ENCODE results near the gene PLXND1.

The PLXND1 gene

GRCh38 chr3:129585949-129586657 lies 20.4 kb downstream of the PLXND1 start:
- no peak for DNase-seq (ENCODE audit: low read depth in 1 of 2, low spot score in 1 of 2)
- TF ChIP-seq POLR2AphosphoS5 (IDR thresholded peaks at IDR 0.05; ENCODE audit: low read depth) (no peak), SPI1 (IDR thresholded peaks at IDR 0.05; ENCODE audit: borderline replicate concordance, low read depth) (no peak), REST (IDR thresholded peaks at IDR 0.05; ENCODE audit: insufficient replicate concordance, low read depth) (no peak), GABPA (IDR thresholded peaks at IDR 0.05; ENCODE audit: low read depth) (no peak), CTCF (IDR thresholded peaks at IDR 0.05; ENCODE audit: insufficient read depth, low read length) (no peak)
- Histone ChIP-seq H3K4me3 (replicated peaks; ENCODE audit: insufficient read depth, low read length) (no peak overlapping the region), H3K27me3 (ENCODE audit: insufficient read depth, poor library complexity, severe bottlenecking) (no peaks in the 10 kb centered on the region), H3K27ac (replicated peaks) (no peak overlapping the region)

GRCh38 chr3:129584631-129585030 lies 21.8 kb downstream of the PLXND1 start:
- H3K27me3 ChIP-seq (ENCODE audit: insufficient read depth, poor library complexity, severe bottlenecking) = no peaks in the 10 kb centered on the region
- TF ChIP-seq POLR2AphosphoS5 (IDR thresholded peaks at IDR 0.05; ENCODE audit: low read depth) (no peak), REST (IDR thresholded peaks at IDR 0.05; ENCODE audit: insufficient replicate concordance, low read depth) (no peak), CTCF (IDR thresholded peaks at IDR 0.05; ENCODE audit: insufficient read depth, low read length) (no peak), GABPA (IDR thresholded peaks at IDR 0.05; ENCODE audit: low read depth) (no peak), SPI1 (IDR thresholded peaks at IDR 0.05; ENCODE audit: borderline replicate concordance, low read depth) (no peak)
- DNase-seq (ENCODE audit: low read depth in 1 of 2, low spot score in 1 of 2) = no peak
- H3K4me3 ChIP-seq (replicated peaks; ENCODE audit: insufficient read depth, low read length) = no peak overlapping the region
- H3K27ac ChIP-seq (replicated peaks) = no peak overlapping the region

- peak overlapping the region; percentile 28; the same call in 1 of the 2 replicates for H3K27ac ChIP-seq (replicated peaks)
- no peak for TF ChIP-seq CTCF (IDR thresholded peaks at IDR 0.05; ENCODE audit: insufficient read depth, low read length)
- TF ChIP-seq SPI1 (IDR thresholded peaks at IDR 0.05; ENCODE audit: borderline replicate concordance, low read depth) = no peak
- no peak for TF ChIP-seq REST (IDR thresholded peaks at IDR 0.05; ENCODE audit: insufficient replicate concordance, low read depth)
- no peak for TF ChIP-seq POLR2AphosphoS5 (IDR thresholded peaks at IDR 0.05; ENCODE audit: low read depth)
- no peak for TF ChIP-seq GABPA (IDR thresholded peaks at IDR 0.05; ENCODE audit: low read depth)
- DNase-seq (ENCODE audit: low read depth in 1 of 2, low spot score in 1 of 2) = no peak
- no peaks in the 10 kb centered on the region for H3K27me3 ChIP-seq (ENCODE audit: insufficient read depth, poor library complexity, severe bottlenecking)
- H3K4me3 ChIP-seq (replicated peaks; ENCODE audit: insufficient read depth, low read length) = no peak overlapping the region
Measured at GRCh38 chr3:129583289-129583688, 23.2 kb downstream of the PLXND1 start.
